HG03442 (cell line): Measurements from ENCODE around the gene TBCCD1.
"Not testable (repeated sequence)": the region's sequence is repeated elsewhere in the genome, so short reads cannot be mapped to it uniquely, and the experiment has no call there.

Experiments used
- ATAC-seq: cut with Tn5 transposase; IDR thresholded peaks from one replicate; pipeline ENCODE4 v1.9.1; 2021; ENCODE audit warnings: mild to moderate bottlenecking, moderate library complexity; ENCODE audit not compliant: unreplicated experiment

TBCCD1 gene

DNA sequence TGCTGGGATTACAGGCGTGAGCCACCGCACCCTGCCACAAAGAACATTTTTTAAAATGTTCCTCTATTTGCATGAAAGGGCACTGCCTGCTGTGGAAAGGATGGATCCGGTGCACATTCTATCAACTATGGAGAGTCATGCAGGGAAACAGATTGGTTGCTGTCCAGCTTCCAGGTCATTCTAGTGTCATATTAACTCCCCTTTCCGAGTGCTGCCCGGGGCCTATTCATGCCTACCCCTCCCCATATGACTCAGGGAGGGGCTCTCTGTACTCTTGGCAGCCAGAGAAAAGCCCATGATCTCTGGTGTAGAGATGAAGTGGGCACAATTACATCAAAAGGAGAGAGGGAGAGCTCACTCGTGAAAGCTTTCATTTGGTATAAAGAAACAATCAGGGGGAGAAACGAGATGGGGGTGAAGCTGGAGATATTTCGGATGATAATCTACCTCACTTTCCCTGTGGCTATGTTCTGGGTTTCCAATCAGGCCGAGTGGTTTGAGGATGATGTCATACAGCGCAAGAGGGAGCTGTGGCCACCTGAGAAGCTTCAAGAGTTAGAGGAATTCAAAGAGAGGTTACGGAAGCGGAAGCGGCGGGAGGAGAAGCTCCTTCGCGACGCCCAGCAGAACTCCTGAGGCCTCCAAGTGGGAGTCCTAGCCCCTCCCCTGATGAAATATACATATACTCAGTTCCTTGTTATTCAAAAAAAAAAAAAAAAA lies 29.6 kb upstream of the TBCCD1 start:
- ATAC-seq, result no peak

DNA sequence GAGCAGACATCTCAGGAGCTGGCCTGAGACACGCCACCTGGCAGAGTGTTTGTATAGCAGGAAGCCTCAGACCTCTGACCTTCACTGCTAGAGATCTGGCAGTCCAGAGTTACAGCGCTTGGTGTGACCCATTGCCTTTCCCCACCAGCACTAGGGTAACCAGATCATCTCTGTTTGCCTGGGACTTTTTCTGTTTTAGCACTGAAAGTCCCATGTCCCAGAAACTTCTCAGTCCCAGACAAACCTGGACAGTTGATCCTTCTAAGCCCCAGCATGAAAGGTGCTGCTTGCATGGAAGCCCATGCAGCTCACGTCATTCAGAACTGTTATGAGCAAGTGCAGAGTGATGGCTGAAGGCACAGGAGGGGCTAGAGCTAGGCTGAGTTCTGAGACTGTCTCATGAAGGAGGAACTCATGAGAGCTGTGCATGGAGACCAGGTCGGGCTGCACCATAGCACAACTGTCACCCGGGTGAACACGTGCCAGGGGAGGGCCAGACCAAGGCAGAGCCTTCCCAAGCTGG lies 27.5 kb upstream of the TBCCD1 start:
- ATAC-seq, result no peak

DNA sequence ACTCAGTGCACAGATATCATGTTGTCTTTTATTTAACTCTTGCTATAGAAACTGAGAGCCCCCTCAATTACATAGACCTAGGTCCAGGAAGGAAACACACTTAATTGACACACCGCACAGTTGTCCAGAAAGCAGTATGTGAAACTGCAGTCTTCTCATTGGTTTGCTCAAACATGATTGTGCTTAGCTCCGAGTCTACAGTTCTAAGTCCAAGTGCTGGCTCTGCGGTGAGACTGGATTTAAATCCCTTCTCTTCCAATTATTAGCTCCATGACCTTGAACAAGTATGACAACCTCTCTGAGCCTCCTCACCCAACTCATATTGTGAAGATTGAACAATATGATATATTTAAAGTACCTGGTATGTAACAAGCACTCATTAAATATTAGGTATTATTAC lies 26.7 kb upstream of the TBCCD1 start:
- no peak for ATAC-seq

DNA sequence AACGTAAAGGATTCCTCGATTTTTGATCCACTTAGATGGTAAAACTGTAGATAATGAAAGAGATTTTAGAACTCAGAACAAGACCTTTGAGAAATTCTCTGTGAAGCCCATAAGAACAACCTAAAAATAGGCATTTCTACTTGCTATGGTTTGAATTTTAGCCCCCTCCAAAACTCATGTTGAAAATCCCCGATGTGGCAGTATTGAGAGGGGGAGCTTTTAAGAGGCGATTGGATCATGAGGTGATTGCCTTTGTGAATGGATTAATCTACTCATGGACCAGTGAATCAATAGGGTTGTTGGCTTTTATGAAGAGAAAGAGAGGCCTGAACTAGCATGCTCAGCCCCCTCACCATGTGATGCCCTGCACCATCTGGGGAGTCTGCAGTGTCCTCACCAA lies 25.5 kb upstream of the TBCCD1 start:
- no peak for ATAC-seq

DNA sequence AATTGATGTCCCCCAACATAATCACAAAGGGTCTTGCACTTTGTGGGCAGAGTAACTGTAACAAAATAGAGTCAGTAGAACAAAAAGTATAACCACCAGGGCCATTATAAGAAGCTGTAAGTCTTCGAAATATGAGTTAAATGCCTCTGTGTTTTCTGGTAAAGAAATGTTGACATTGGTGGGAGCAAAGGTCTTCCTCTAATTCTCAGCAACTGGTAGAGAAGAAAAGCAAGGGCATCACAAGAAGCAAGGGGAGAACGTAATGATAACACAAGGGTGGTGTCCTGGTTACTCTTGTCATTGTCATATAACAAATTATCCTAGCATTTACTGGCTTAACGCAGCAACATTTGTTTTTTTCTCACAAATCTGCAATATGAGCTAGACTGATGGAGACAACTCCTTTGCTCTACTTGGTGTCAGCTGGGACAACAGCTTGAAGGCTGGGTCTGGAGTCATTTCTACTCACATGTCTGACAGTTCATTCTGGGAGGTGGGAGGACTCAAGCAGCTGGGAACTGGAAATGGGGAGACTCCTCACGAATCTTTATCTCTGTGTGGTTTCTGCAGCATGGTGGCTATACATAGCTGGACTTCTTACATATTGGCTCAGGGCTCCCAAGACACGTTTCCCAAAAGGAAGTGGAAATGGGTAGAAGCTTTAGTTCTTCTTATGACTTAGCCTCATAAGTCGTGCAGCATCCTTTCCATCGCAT lies 23.6 kb upstream of the TBCCD1 start:
- no peak for ATAC-seq

DNA sequence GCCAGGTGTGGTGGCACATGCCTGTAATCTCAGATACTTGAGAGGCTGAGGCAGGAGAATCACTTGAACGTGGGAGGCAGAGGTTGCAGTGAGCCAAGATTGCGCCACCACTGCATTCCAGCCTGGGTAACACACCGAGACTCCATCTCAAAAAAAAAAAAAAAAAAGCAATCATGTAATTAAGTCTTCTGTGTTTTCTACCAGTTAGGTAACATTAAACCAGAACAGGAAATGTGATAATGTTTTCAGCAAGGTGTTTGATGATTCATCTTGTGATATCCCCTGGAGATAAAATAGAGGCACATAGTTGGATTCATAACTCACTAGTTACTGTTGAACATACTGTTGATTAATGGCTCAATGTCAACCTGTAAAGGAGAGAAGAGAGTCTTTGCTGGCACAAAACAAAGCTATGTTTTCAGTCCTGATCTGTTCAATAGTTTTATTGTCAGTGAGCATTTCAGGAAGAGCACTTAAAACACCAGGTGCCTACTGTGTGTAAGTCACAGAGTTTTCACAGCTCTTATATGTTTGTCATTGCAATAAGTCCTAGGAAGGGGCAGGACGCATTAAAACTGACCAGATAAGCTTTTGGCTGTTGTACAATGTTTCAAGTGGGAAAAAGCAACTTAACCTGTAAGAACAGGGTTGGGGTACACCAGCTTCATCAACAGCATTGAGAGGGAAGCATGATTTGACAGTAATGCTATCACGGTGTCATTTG lies 22.9 kb upstream of the TBCCD1 start:
- ATAC-seq, result no peak

DNA sequence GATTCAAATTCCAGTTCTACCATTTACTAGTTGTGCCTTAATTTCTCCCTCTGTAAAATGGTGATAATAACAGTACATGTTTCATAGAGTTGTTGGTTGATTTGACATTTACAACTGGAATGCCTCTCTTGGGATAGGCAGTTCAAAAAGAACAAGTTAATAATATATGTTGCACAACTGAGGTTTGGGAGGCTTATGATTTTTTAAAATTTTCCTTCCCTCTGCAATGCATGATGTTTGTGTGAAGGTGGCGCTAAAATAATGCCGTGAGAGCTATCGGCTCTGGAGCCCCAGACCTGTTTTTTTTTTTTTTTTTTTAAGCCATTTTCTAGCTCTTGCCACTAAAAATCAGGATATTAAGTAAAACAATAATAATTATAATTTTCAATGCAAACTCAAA lies 22.0 kb upstream of the TBCCD1 start:
- no peak for ATAC-seq

DNA sequence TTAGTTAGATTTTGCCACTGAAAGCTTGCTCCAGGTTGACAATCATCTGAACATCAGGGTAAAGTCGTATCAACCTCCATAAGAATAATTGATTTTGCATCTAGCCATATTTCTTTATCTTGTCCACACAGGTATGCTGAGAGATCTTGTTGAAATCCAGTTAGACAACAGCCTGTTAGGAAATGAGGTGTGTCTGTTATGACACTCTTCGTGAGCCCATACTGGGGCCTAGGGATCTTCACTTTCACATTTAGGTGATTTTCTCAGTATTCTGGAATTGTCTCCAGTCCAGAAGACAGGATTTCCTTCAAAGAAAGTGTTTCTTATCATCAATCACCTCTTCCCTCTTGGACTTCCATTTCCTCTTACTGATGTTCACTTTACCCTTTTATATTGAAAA lies 21.5 kb upstream of the TBCCD1 start:
- ATAC-seq, result no peak

DNA sequence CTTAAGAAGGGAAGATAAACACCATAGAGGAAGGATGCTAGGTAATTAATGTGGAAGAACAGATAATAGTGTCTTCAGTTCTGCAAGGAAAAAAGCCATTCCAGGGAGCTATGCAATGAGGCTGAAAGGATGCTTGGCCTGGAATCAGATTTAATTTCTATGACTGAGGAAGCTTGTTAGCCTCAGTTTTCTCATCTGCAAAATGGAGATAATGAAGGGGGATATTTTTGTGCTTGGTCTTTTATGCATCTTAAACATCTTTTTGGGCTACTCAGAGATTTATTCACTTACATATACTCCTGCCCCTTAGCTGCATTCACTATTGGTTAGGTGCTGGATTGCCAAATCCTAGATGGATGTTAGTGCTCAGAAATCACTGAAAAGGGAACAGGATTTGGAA lies 20.0 kb upstream of the TBCCD1 start:
- ATAC-seq, result no peak

DNA sequence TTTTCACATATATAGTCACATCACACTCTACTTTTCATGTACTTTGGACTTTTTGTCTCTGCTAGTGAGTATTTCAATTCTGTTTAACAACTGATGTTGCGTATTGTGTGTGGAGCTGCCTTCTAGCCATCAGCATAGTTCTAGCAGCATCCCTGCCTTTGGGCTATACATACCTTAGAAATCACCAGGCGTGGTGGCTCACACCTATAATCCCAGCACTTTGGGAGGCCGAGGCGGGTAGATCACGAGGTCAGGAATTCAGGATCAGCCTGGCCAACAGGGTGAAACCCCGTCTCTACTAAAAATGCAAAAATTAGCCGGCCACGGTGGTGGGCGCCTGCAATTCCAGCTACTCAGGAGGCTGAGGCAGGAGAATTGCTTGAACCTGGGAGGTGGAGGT lies 19.1 kb upstream of the TBCCD1 start:
- ATAC-seq, result not testable (repeated sequence)

DNA sequence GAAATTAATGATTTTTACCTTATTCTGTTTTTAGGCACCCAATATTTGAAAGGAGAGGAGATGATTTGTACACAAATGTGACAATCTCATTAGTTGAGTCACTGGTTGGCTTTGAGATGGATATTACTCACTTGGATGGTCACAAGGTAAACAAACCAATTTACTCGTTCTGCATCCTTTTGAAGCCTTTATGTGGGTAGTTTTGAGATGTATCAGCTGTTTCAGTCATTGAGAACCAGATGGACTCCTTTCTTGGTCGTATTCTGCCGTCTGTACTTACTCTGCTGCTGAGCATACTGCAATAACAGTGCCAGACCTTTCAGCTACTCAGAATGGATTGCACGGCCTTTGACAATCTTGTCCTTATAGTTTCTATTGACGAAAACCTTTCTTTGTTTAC lies 16.7 kb upstream of the TBCCD1 start:
- no peak for ATAC-seq

DNA sequence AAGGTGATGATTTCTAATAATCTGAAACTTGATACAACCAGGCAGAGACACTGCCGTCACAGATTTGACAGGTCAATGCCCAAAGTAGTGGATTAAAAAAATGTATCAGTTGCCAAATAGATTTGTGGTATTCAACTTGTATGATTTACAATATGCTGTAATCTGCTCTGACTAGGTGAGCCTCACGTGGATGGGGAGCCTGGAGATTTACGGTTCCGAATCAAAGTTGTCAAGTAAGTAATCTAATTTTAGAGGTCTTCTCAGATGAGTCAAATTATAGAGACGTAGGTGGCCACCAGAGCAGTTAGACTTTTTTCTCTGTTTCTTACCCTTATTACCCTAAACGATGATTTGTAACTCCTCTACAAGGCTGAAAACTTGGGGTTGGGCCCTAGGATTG lies 15.4 kb upstream of the TBCCD1 start:
- ATAC-seq, result no peak

DNA sequence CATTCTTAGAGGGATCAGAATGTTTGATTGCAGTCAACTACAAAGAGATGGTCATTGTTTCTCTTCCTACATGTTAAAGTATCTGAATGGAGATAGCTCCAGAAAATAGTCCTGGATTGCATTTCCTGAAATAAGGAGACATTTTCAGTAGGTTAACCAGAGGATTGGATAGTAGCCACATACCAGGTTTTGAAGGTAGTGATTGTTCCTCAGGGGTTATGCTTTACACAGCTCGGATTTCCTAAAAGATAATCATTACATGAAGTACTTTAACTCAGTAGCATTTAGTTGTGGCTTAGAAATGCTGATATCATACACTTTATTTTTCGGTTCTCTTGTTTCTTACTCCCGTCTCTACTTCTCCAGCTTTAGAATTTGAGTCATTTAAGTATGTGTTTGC lies 13.6 kb upstream of the TBCCD1 start:
- ATAC-seq, result no peak

DNA sequence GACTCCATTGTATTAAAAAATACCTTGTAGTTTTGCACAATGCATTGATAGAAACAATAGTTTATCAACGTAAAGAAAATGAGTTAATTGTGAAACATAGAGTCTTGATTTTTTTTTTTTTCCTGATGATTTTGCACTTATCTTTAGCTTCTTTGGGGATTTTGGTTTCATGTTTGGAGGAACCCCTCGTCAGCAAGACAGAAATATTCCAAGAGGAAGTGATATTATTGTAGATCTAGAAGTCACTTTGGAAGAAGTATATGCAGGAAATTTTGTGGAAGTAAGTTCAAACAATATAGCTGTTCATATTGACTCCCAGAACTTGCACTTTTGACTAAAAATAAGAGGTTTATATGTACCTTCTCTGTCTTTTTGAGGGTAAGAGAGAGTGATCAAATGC lies 10.4 kb upstream of the TBCCD1 start:
- no peak for ATAC-seq

DNA sequence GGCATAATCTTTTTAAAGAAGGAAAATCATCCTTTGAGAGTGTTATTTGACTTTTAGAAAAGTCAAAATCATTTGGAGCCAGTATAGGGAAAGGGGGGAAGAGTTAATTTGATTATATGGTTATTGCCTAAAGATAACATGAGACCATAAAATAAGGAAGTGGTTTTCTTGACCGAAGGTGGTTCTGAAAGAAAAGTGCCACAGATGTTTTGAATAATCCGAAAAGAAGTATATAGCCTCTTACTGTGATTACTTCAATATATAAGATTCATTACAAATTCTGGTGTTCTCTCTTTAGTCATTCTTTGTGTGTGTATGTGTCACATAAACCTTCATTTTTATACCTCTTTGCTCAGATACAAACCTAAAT lies 4.5 kb upstream of the TBCCD1 start:
- ATAC-seq, result no peak

DNA sequence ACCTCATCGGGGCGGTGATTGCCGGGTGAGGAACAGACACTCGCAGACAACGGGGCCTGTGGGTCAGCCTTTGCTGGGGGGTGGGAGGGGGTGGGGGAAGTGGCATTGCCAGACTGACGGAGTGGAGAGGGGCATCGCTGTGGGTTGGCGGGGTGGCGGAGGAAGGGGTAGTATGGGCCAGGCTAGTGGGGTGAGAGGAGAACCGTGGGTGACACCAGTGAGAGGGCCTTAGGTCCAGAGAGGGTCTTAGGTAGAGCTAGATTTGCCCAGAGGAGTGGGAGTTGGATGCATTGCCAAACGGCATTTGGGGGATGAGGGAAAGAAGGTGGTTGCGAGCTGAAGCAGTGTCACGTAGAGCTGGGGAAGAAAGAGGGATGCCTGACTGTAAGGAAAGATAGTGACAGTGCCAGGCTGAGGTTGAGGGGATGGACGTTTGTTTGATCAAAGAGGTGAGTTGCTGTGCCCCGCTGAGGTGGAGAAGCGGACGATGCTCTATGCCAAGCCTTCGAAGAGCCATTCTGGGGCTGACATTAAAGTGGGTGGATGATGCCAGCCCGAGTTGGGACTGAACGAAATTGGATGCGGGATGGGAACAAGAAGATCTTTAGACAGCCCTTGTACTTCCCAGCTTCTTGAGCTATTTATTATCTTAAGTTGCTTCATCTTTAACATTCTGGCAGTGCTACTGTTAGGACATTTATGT lies 4.0 kb upstream of the TBCCD1 start:
- ATAC-seq, result no peak

DNA sequence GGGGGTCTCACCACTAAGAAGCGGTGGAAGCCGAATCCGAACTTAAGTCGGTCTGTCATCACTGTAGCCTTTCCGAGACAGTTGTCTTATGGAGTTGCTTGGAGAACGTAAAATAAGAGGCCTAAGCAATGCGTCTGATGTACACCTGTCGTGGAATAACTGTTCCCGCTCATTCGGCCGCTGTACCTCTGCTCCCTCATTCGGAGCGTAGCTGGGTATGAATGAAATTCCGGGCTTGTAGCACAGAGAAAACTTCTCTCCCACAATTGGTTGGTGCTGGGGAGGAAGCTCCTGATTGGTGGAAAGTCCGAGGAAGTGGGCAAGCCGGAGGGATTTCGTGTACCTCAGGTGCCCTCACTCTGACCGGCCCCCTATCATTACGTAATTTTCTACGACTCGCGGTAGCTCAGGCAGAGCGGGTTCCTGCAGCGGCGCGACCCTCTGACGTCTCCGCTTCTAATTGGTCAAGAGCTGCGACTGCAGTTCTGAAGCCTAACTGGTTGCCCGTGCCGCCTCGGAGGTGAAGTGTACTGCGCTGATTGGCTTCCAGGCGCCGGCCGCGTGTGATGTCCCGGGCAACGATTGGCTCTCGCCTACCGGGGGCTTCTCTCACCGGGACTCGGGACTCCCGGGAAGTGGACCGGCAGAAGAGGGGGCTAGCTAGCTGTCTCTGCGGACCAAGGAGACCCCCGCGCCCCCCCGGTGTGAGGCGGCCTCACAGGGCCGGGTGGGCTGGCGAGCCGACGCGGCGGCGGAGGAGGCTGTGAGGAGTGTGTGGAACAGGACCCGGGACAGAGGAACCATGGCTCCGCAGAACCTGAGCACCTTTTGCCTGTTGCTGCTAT lies 3.2 kb upstream of the TBCCD1 start, which contains the start of gene DNAJB11:
Gene DNAJB11, plus strand, starts transcription at position 625 of the 845 bp plus-strand sequence. Its CDS starts 178 bp downstream, at position 803.
- ATAC-seq, result peak; percentile 77

DNA sequence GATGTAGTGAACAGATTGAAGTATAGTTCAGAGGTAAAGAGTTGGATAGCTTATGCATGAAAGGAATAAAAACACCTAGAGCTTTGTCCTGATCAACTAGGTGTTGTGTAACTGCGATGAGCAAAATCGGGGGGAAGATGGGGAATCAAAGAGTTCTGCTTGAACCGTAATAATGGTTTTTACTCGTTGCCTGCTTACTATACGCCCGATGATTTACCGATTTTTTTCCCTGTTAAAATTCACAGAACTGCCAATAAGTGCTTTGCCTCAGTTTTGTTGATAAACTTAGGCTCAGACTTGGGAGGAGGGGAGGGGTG lies 2.6 kb upstream of the TBCCD1 start:
- no peak for ATAC-seq

DNA sequence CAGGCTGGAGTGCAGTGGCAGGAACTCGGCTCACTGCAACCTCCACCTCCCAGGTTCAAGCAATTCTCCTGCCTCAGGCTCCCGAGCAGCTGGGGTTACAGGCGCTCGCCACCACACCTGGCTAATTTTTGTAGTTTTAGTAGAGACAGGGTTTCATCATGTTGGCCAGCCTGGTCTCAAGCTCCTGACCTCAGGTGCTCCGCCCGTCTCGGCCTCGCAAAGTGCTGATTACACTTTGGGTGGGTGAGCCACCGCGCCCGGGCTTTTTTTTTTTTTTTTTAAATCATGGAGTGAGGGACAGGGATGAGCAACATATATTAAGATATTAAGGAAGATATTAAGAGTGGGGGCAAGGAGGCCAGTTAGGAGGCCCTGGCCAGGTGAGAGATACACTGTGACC lies 2.2 kb upstream of the TBCCD1 start:
- not testable (repeated sequence) for ATAC-seq

DNA sequence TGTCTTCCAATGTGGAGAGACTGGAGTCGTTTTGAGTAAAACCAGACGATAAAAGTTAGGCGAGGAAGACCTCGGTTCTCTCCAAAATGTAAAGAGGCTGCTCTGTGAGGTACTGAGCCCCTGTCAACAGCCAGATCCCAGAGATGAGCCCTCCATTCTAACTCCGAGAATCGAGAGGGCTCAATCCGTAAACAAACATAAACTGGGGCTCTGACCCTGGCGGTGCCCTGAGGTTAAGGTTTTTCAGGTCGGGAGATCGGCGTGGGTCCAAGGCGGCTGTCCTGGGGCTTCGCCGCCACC lies 417 bp downstream of the TBCCD1 start:
- ATAC-seq, result no peak

DNA sequence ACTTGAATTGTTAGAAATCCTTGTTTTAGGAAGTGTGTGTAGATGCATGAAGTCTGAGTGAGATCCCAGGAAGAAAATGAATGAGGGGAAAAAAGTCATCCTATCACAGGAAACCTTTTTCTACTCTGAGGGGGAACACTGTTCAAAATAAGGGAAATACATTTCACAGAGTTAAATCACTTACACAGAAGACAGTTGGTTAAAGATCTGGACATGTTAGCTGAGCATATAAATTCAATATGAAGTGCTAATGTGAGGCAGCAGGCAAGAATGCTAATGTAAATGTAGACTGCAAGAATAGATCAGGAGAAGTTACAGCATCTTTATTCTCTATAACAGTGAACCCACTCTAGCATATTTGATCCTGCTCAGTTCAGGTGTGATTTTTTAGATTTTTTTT lies 2.6 kb downstream of the TBCCD1 start:
- no peak for ATAC-seq
